Psoas muscle (tissue), 8 donors: ENCODE data around the gene LY6G6C. TPM values are rescaled to one million over a fixed set of nuclear protein-coding genes. Genes with fewer than 3 reads are reported as not detected.

Experiments used
- ATAC-seq, 4 donors: fragments of 200-7000 bp; cut with Tn5 transposase; one replicate each; pipeline ENCODE4 v1.9.1; 2020; ENCODE audit warnings: moderate library complexity in 3 of 4, mild to moderate bottlenecking in 2 of 4
- DNase-seq, 2 donors: peaks; one replicate each; pipeline ENCODE4 v3.0.0-alpha.2; 2020
- H3K27ac ChIP-seq: fragments of 200-600 bp; one replicate; pipeline ENCODE4 v1.8.0; 2022
- H3K27me3 ChIP-seq, 3 donors: fragments of 200-600 bp in 1 of 3; one replicate each; pipeline versions ENCODE4 v1.6.1 to v1.8.0; 2013 to 2022; ENCODE audit warnings: low read length in 2 of 3, mild to moderate bottlenecking in 2 of 3, moderate library complexity in 1 of 3; ENCODE audit not compliant: insufficient read depth in 3 of 3
- H3K36me3 ChIP-seq, 2 donors: fragments of 200-600 bp in 1 of 2; one replicate each; pipeline versions ENCODE4 v1.6.1 to v1.8.0; 2013 to 2022; ENCODE audit warnings: low read depth in 1 of 2, mild to moderate bottlenecking in 1 of 2, moderate library complexity in 1 of 2; ENCODE audit not compliant: insufficient read depth in 1 of 2
- H3K4me1 ChIP-seq: fragments of 200-600 bp; one replicate; pipeline ENCODE4 v1.8.0; 2022
- H3K4me3 ChIP-seq: fragments of 200-600 bp; one replicate; pipeline ENCODE4 v1.8.0; 2022; ENCODE audit warnings: mild to moderate bottlenecking
- H3K9me3 ChIP-seq: fragments of 200-600 bp; one replicate; pipeline ENCODE4 v1.8.0; 2022
- CTCF ChIP-seq: fragments of 200-600 bp; IDR thresholded peaks from one replicate; pipeline ENCODE4 v1.8.0; 2022; ENCODE audit warnings: antibody characterized with exemption
- WGBS, 3 donors: extraction: QIAGEN DNeasy Blood & Tissue Kit; methylation state at CpG; one replicate each; pipeline versions ENCODE4 v1.1.6 to v1.1.7; 2013; 5-methylcytosine and 5-hydroxymethylcytosine counted together
- intact Hi-C, 2 donors: fragments of 100-400 bp; cut with DNase I; formaldehyde crosslinking; loops; one replicate each; pipeline versions ENCODE4 v1.11.0 to v1.14.2; 2022
- polyA plus RNA-seq, 3 donors: library from polyadenylated mRNA; stranded (reverse); fragments of 200-250 nt; gene quantifications; one replicate each; pipeline ENCODE4 v1.2.3, GENCODE V29; 2013
- total RNA-seq, 4 donors: library from RNA; stranded (reverse); fragmentation: NEBNext Ultra II Directional in 2 of 4; extraction: Animal tissue kit (Norgen Biotek cat#: 25700) in 2 of 4; gene quantifications; one replicate each; pipeline versions ENCODE4 v1.2.1 to v1.2.4, GENCODE V29; 2021 to 2023
- donor health status: healthy with polysubstance abuse.
- donor health status: DM: no; HTN: no; CAD: no; lungs with moderate emphysema.
- donor health status: Bipolar disorder and iron deficiency.
- donor health status: healthy.
- donor health status: DM: yes; HTN: yes; CAD: no.
- donor health status: DM: no; HTN: no; CAD: no.
- donor health status: DM: no; HTN: no; CAD: no.
- donor health status: DM: yes; HTN: yes; CAD: no.

LY6G6C gene
- total and polyA plus RNA-seq, 7 donors: not detected

- no peaks in the 10 kb centered on the region for H3K36me3 ChIP-seq
- no peak overlapping the region for H3K27ac ChIP-seq
- no peaks in the 10 kb centered on the region for H3K27me3 ChIP-seq
- no peak overlapping the region for H3K4me3 ChIP-seq
- DNase-seq: no peak
- no peak for ATAC-seq
- no peaks in the 10 kb centered on the region for H3K4me1 ChIP-seq
- intact Hi-C loops: no loop called here
- no peaks in the 10 kb centered on the region for H3K9me3 ChIP-seq
- WGBS, 3 donors: 97 to 100% (median 98%) methylated on average over 2 of the region's 2 CpGs
- TF ChIP-seq CTCF: no peak
These were observed 36.7 kb upstream of the LY6G6C start for GRCh38 chr6:31758281-31758680.

- intact Hi-C loops: no loop called here
- DNase-seq (no peak), ATAC-seq (no peak)
- Histone ChIP-seq H3K4me3 (no peak overlapping the region), H3K9me3 (no peaks in the 10 kb centered on the region), H3K4me1 (no peaks in the 10 kb centered on the region), H3K27ac (no peak overlapping the region), H3K27me3 (no peaks in the 10 kb centered on the region), H3K36me3 (no peaks in the 10 kb centered on the region)
- no peak for TF ChIP-seq CTCF
- 73 to 74% (median 74%) methylated on average over 8 of the region's 8 CpGs for WGBS, 3 donors
These were observed 31.3 kb upstream of the LY6G6C start for GRCh38 chr6:31752739-31753319.

- H3K27me3 ChIP-seq: no peaks in the 10 kb centered on the region
- DNase-seq (no peak), ATAC-seq (no peak)
- no peak for TF ChIP-seq CTCF
- WGBS, 3 donors: 92 to 96% (median 93%) methylated on average over 7 of the region's 7 CpGs
- no peaks in the 10 kb centered on the region for H3K9me3 ChIP-seq
- intact Hi-C loops: no loop called here
- H3K4me3 ChIP-seq: no peak overlapping the region
- no peaks in the 10 kb centered on the region for H3K4me1 ChIP-seq
- H3K36me3 ChIP-seq: no peaks in the 10 kb centered on the region
- no peak overlapping the region for H3K27ac ChIP-seq
These were observed 29.0 kb upstream of the LY6G6C start for GRCh38 chr6:31750411-31751022.

GRCh38 chr6:31749301-31750036, 27.9 kb upstream of the LY6G6C start:
- Histone ChIP-seq H3K9me3 (no peaks in the 10 kb centered on the region), H3K4me1 (no peaks in the 10 kb centered on the region), H3K4me3 (no peak overlapping the region), H3K27ac (no peak overlapping the region), H3K27me3 (no peaks in the 10 kb centered on the region), H3K36me3 (no peaks in the 10 kb centered on the region)
- no peak for TF ChIP-seq CTCF
- intact Hi-C loops: no loop called here
- DNase-seq (no peak), ATAC-seq (no peak)
- 92 to 96% (median 93%) methylated on average over 8 of the region's 8 CpGs for WGBS, 3 donors
